ENCODE results near the gene ELP1. TPM values are rescaled to one million over a fixed set of nuclear protein-coding genes. Genes with fewer than 3 reads are reported as not detected.
A peak's percentile ranks its signal among the peaks of the same experiment; 100 is the strongest.
"Not testable (repeated sequence)": the region's sequence is repeated elsewhere in the genome, so short reads cannot be mapped to it uniquely, and the experiment has no call there.

ELP1 gene
- polyA plus RNA-seq, 2 of the 4 experiments (the other 2 are of a cell fraction): 25.4 to 35.8 TPM

GRCh38 chr9:108850293-108850897 lies 83.5 kb downstream of the ELP1 start (continued):
- peak; percentile 49 for TF ChIP-seq CTCF (IDR thresholded peaks at IDR 0.05)

GRCh38 chr9:108848296-108848695 lies 85.6 kb downstream of the ELP1 start:
- POLR2A ChIA-PET; H3K4me3 ChIP-seq; ATAC-seq; H3K4me2 ChIP-seq; FAIRE-seq; H3K9me3 ChIP-seq; H3K4me1 ChIP-seq; H3K27ac ChIP-seq; DNase-seq (ENCODE audit: low read depth in 1 of 2, low spot score in 1 of 2); CTCF ChIA-PET: not testable (repeated sequence)
- WGBS (ENCODE audit: missing lambda C conversion rate): 72% methylated on average over 8 of the region's 8 CpGs

- WGBS (ENCODE audit: missing lambda C conversion rate): 31% methylated on average over 2 of the region's 2 CpGs
- H3K9me3 ChIP-seq: no peaks in the 10 kb centered on the region
- no peak for FAIRE-seq
Observed at GRCh38 chr9:108845947-108846346, 88.0 kb downstream of the ELP1 start.

More at GRCh38 chr9:108845947-108846346, 88.0 kb downstream of the ELP1 start:
- no peaks in the 10 kb centered on the region for H3K4me1 ChIP-seq
- POLR2A ChIA-PET: no interaction called here
- no peak overlapping the region for H3K27ac ChIP-seq
- H3K4me2 ChIP-seq: no peak overlapping the region
- TF ChIP-seq ZFP36 (IDR thresholded peaks at IDR 0.05; ENCODE audit: borderline replicate concordance, partially characterized antibody): no peak
- TF ChIP-seq CTCF (IDR thresholded peaks at IDR 0.05): no peak
- no peak for TF ChIP-seq BCL3 (IDR thresholded peaks at IDR 0.05)
- no peak for TF ChIP-seq CBX8 (IDR thresholded peaks at IDR 0.05)
- no peak for TF ChIP-seq TP53 (CRISPR knock-in tag; IDR thresholded peaks at IDR 0.05)
- TF ChIP-seq HEYL (CRISPR knock-in tag; IDR thresholded peaks at IDR 0.05): no peak
- no peak for TF ChIP-seq CBX2 (IDR thresholded peaks at IDR 0.05; ENCODE audit: borderline replicate concordance, low read depth)
- TF ChIP-seq HDAC2 (IDR thresholded peaks at IDR 0.05): no peak
- TF ChIP-seq HES2 (IDR thresholded peaks at IDR 0.05): no peak
- no peak for TF ChIP-seq PBX3 (IDR thresholded peaks at IDR 0.05)
- no peak for TF ChIP-seq HMGXB4 (CRISPR knock-in tag; IDR thresholded peaks at IDR 0.05; ENCODE audit: borderline replicate concordance)
- no peak for TF ChIP-seq USF2 (IDR thresholded peaks at IDR 0.05)
- DNase-seq (ENCODE audit: low read depth in 1 of 2, low spot score in 1 of 2): no peak
- no peak overlapping the region for H3K4me3 ChIP-seq
- no peak for ATAC-seq
- CTCF ChIA-PET: interaction anchor here (0.8 kb wide), 1 partner anchor 41 kb away, joined by 3 read pairs; no protein-coding TSS in a partner anchor
